Activated CD8-positive, alpha-beta memory T cell treated with anti-CD3 and anti-CD28 coated beads, Interleukin-2, amount 50 U/mL, for 4 hours (primary cell): ENCODE data around the gene CEP70.

Experiments used
- DNase-seq: peaks from one replicate; pipeline ENCODE4 v3.0.0-alpha.2; 2020

Gene CEP70

GRCh38 chr3:138448631-138449030 lies 145.4 kb downstream of the CEP70 start:
- no peak for DNase-seq

GRCh38 chr3:138445654-138446053 lies 148.4 kb downstream of the CEP70 start:
- no peak for DNase-seq

- no peak for DNase-seq
Observed at GRCh38 chr3:138445236-138445635, 148.8 kb downstream of the CEP70 start.
